ENCODE results near the gene NCK2. TPM values are rescaled to one million over a fixed set of nuclear protein-coding genes. Genes with fewer than 3 reads are reported as not detected.

NCK2 gene
- total and polyA plus RNA-seq, 2 donors from 2014 or later = 22.8 to 52.9 TPM

DNA sequence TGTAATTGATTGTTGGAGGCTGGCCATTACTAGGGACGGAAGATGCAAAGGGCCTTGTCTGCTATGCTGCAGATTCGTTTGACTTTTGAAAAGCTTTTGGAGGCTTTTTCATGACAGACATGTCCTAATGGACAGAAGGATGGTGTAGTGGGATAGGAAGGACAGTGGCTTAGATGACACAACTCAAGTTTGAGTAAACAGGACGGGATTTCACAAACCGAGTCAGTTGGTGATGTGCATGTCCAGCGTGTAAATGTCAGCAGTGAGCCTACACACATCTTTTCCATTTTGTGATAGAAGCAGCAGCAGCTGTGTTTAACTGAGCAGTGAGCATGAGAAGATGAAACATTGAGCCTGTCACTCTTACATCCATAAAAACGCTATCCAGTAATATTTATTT is 76.0 kb downstream of the NCK2 start:
- Histone ChIP-seq H3K9me3 (ENCODE audit: control insufficient read depth in 2 of 3, insufficient read depth in 1 of 3, low read length in 3 of 3) (no peaks in the 10 kb centered on the region), H3K27me3 (ENCODE audit: control insufficient read depth, insufficient read depth, low read length) (no peaks in the 10 kb centered on the region), H3K9ac (ENCODE audit: low read length in 3 of 3) (no peak overlapping the region), H3K4me3 (ENCODE audit: low read length in 3 of 3) (no peak overlapping the region), H3K36me3 (ENCODE audit: control insufficient read depth in 2 of 3, insufficient read depth in 3 of 3, low read length in 3 of 3) (peaks cover 0 to 6% (median 0%) of the 10 kb centered on the region in 3 donors), H3K27ac (ENCODE audit: low read depth in 2 of 2, low read length in 2 of 2) (no peak overlapping the region), H3K4me1 (ENCODE audit: control insufficient read depth in 2 of 3, insufficient read depth in 2 of 3, low read depth in 1 of 3, low read length in 3 of 3) (peaks cover 0 to 12% (median 8%) of the 10 kb centered on the region in 3 donors)
- DNase-seq (no peak), FAIRE-seq (no peak)
- TF ChIP-seq, protein P1, sequence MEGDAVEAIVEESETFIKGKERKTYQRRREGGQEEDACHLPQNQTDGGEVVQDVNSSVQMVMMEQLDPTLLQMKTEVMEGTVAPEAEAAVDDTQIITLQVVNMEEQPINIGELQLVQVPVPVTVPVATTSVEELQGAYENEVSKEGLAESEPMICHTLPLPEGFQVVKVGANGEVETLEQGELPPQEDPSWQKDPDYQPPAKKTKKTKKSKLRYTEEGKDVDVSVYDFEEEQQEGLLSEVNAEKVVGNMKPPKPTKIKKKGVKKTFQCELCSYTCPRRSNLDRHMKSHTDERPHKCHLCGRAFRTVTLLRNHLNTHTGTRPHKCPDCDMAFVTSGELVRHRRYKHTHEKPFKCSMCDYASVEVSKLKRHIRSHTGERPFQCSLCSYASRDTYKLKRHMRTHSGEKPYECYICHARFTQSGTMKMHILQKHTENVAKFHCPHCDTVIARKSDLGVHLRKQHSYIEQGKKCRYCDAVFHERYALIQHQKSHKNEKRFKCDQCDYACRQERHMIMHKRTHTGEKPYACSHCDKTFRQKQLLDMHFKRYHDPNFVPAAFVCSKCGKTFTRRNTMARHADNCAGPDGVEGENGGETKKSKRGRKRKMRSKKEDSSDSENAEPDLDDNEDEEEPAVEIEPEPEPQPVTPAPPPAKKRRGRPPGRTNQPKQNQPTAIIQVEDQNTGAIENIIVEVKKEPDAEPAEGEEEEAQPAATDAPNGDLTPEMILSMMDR (IDR thresholded peaks at IDR 0.05; ENCODE audit: borderline replicate concordance, extremely low read depth, insufficient read depth) = no peak
- intact Hi-C loops (cut with DNase I) = no loop called here

- DNase-seq (no peak), FAIRE-seq (no peak)
- Histone ChIP-seq H3K9ac (ENCODE audit: low read length in 3 of 3) (no peak overlapping the region), H3K4me3 (ENCODE audit: low read length in 3 of 3) (no peak overlapping the region), H3K27me3 (ENCODE audit: control insufficient read depth, insufficient read depth, low read length) (no peaks in the 10 kb centered on the region), H3K4me1 (ENCODE audit: control insufficient read depth in 2 of 3, insufficient read depth in 2 of 3, low read depth in 1 of 3, low read length in 3 of 3) (peaks cover 0 to 12% (median 8%) of the 10 kb centered on the region in 3 donors), H3K9me3 (ENCODE audit: control insufficient read depth in 2 of 3, insufficient read depth in 1 of 3, low read length in 3 of 3) (no peaks in the 10 kb centered on the region), H3K27ac (ENCODE audit: low read depth in 2 of 2, low read length in 2 of 2) (no peak overlapping the region), H3K36me3 (ENCODE audit: control insufficient read depth in 2 of 3, insufficient read depth in 3 of 3, low read length in 3 of 3) (peaks cover 0 to 6% (median 0%) of the 10 kb centered on the region in 3 donors)
- TF ChIP-seq, protein P1 (IDR thresholded peaks at IDR 0.05; ENCODE audit: borderline replicate concordance, extremely low read depth, insufficient read depth) = no peak
- intact Hi-C loops (cut with DNase I) = no loop called here
Observed at GRCh38 chr2:105821428-105822125, 76.9 kb downstream of the NCK2 start.

DNA sequence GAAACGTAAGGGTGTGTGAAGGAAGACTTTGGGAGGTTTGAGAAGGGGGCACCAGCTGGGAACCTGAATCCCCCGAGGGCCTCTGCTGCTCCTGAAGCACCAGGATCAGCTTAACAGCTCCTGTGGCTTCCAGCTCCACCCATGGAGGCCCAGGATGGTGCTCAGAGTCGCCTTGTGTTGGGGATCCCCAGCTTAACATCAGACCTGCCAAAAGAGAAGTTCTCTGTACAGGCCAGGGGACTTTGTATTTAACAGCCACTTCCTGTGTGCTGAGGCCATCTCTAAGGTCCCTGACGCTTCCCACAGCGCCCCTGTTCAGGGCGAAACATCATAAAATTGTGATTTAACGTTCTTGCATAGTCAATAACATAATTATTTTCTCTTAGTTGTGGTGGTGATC is 77.5 kb downstream of the NCK2 start:
- DNase-seq (no peak), FAIRE-seq (no peak)
- Histone ChIP-seq H3K36me3 (ENCODE audit: control insufficient read depth in 2 of 3, insufficient read depth in 3 of 3, low read length in 3 of 3) (peaks cover 0 to under 1% (median under 1%) of the 10 kb centered on the region in 3 donors), H3K4me3 (ENCODE audit: low read length in 3 of 3) (no peak overlapping the region), H3K4me1 (ENCODE audit: control insufficient read depth in 2 of 3, insufficient read depth in 2 of 3, low read depth in 1 of 3, low read length in 3 of 3) (peaks cover 0 to 12% (median 8%) of the 10 kb centered on the region in 3 donors), H3K27ac (ENCODE audit: low read depth in 2 of 2, low read length in 2 of 2) (no peak overlapping the region), H3K27me3 (ENCODE audit: control insufficient read depth, insufficient read depth, low read length) (no peaks in the 10 kb centered on the region), H3K9ac (ENCODE audit: low read length in 3 of 3) (no peak overlapping the region), H3K9me3 (ENCODE audit: control insufficient read depth in 2 of 3, insufficient read depth in 1 of 3, low read length in 3 of 3) (no peaks in the 10 kb centered on the region)
- intact Hi-C loops (cut with DNase I) = no loop called here
- TF ChIP-seq, protein P1 (IDR thresholded peaks at IDR 0.05; ENCODE audit: borderline replicate concordance, extremely low read depth, insufficient read depth) = no peak

Data from kidney (tissue), 14 donors.